Measurements from ENCODE around the gene TMEM131L. TPM values are rescaled to one million over a fixed set of nuclear protein-coding genes. Genes with fewer than 3 reads are reported as not detected.
"Not testable (repeated sequence)": the region's sequence is repeated elsewhere in the genome, so short reads cannot be mapped to it uniquely, and the experiment has no call there.

TMEM131L gene
- total RNA-seq, 1 donor from 2014 or later: 14.1 TPM

DNA sequence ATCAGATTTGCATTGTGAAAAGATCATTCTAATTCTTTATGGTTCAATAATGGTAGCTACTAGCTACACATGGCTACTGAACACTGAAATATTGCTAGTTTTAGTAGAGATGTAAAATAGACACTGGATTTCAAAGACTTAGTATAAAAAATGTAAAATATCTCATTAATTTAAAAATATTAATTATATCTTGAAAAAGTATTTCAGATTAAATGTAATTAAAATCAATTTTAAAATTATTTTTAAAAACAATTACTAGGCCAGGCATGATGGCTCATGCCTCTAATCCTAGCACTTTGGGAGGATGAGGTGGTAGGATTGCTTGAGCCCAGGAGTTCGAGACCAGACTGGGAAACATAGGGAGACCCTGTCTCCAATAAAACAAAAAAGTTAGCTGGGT is 197.5 kb downstream of the TMEM131L start:
- Histone ChIP-seq H3K27ac (no peak overlapping the region), H3K4me3 (no peak overlapping the region), H3K27me3 (no peaks in the 10 kb centered on the region), H3K36me3 (no peaks in the 10 kb centered on the region), H3K4me1 (peaks cover 20% of the 10 kb centered on the region), H3K9me3 (no peaks in the 10 kb centered on the region)
- ATAC-seq (no peak), DNase-seq (no peak)
- intact Hi-C loops (cut with DNase I): no loop called here
- TF ChIP-seq, protein P1, sequence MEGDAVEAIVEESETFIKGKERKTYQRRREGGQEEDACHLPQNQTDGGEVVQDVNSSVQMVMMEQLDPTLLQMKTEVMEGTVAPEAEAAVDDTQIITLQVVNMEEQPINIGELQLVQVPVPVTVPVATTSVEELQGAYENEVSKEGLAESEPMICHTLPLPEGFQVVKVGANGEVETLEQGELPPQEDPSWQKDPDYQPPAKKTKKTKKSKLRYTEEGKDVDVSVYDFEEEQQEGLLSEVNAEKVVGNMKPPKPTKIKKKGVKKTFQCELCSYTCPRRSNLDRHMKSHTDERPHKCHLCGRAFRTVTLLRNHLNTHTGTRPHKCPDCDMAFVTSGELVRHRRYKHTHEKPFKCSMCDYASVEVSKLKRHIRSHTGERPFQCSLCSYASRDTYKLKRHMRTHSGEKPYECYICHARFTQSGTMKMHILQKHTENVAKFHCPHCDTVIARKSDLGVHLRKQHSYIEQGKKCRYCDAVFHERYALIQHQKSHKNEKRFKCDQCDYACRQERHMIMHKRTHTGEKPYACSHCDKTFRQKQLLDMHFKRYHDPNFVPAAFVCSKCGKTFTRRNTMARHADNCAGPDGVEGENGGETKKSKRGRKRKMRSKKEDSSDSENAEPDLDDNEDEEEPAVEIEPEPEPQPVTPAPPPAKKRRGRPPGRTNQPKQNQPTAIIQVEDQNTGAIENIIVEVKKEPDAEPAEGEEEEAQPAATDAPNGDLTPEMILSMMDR (IDR thresholded peaks at IDR 0.05): no peak

DNA sequence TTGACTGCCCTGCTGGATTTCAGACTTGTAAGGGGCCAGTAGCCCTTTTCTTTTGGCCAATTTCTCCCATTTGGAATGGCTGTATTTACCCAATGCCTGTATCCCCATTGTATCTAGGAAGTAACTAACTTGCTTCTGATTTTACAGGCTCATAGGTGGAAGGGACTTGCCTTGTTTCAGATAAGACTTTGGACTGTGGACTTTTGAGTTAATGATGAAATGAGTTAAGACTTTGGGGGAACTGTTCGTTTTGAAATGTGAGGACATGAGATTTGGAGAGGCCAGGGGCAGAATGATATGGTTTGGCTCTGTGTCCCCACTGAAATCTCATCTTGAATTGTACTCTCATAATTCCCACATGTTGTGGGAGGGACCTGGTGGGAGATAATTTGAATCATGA is 200.3 kb downstream of the TMEM131L start:
- H3K4me3 ChIP-seq; H3K9me3 ChIP-seq; intact Hi-C loops (cut with DNase I); ATAC-seq; H3K27ac ChIP-seq; H3K4me1 ChIP-seq; DNase-seq; H3K36me3 ChIP-seq; H3K27me3 ChIP-seq: not testable (repeated sequence)

DNA sequence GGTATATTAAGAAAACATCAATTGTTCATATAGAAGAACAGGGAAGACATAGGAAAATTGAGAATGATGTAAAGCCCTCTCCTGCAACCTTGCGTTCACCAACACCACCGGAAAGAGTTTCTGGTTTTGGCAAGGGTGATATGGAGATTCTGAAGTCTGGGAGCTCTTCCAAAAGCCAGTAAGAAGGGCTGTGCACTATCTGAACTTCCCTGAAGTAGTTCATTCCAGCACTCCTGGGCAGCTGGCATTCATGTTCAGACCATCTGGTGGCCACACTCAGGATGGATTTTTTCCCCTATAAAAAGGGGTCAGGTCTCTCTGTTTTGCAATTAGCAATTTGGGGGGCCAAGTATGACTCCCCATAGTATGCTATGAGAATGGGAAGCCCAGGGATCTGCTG is 202.5 kb downstream of the TMEM131L start:
- no peak for DNase-seq
- Histone ChIP-seq H3K36me3 (no peaks in the 10 kb centered on the region), H3K9me3 (no peaks in the 10 kb centered on the region), H3K4me3 (no peak overlapping the region), H3K27me3 (no peaks in the 10 kb centered on the region), H3K4me1 (no peaks in the 10 kb centered on the region), H3K27ac (no peak overlapping the region)
- intact Hi-C loops (cut with DNase I): no loop called here
- TF ChIP-seq, protein P1 (IDR thresholded peaks at IDR 0.05): no peak
- no peak for ATAC-seq

DNA sequence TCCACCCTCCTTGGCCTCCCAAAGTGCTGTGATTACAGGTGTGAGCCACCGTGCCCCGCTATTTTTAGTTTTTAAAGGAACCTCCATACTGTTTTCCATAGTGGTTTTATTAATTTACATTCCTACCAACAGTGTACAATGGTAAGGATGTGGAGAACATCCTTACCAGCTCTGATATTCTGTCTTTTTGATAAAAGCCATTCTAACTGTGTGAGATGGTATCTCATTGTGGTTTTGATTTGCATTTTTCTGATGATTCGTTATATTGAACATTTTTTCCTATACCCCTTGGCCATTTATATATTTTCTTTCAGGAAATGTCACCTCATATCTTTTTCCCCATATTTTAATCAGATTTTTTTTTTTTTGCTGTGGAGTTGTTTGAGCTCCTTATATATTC is 203.7 kb downstream of the TMEM131L start:
- intact Hi-C loops (cut with DNase I): no loop called here
- ATAC-seq (no peak), DNase-seq (no peak)
- Histone ChIP-seq H3K27ac (no peak overlapping the region), H3K36me3 (no peaks in the 10 kb centered on the region), H3K4me1 (no peaks in the 10 kb centered on the region), H3K9me3 (no peaks in the 10 kb centered on the region), H3K27me3 (no peaks in the 10 kb centered on the region), H3K4me3 (no peak overlapping the region)
- TF ChIP-seq, protein P1 (IDR thresholded peaks at IDR 0.05): no peak

DNA sequence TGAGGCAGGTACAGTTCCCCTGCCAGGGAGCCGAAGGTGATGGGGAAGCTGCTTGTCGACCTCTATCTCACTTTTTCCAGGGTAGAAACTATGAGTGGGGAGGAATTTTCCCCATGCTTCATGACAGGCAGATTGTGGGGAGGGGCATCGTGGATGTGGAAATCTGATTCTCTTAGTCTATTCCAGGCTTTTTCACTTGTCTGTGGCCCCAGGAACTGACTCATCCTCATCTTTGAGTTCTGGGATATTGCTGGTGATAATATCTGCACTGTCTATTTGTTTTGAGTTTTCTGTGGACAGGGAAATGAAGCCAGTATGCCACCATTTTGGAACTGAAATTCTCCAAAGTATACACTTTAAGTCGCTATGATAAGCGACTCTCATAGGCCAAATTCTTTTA is 210.3 kb downstream of the TMEM131L start:
- H3K27me3 ChIP-seq: no peaks in the 10 kb centered on the region
- DNase-seq (no peak), ATAC-seq (no peak)
- no peaks in the 10 kb centered on the region for H3K36me3 ChIP-seq
- H3K4me3 ChIP-seq: no peak overlapping the region
- peaks cover 5% of the 10 kb centered on the region for H3K9me3 ChIP-seq
- no peaks in the 10 kb centered on the region for H3K4me1 ChIP-seq
- intact Hi-C loops (cut with DNase I): no loop called here
- H3K27ac ChIP-seq: no peak overlapping the region
- TF ChIP-seq, protein P1 (IDR thresholded peaks at IDR 0.05): no peak

DNA sequence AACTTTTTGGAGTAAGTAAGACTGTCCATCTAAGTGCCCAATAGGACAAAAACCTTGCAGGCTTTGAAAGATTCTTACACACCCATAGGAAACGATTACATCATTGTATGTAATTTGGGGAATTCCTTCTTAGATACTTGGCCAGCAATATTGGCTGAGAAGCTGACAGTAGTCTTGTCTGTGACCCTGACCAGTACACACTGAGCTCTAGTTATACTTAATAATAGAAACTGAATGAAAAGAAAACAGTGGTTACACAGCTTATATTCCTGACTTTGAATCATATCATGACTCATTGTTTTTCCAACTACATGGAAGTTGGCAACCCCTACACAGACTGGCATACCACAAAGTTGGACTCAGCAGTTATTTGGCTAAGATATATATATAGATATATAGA is 210.8 kb downstream of the TMEM131L start:
- Histone ChIP-seq H3K4me3 (no peak overlapping the region), H3K36me3 (no peaks in the 10 kb centered on the region), H3K9me3 (peaks cover 5% of the 10 kb centered on the region), H3K27me3 (no peaks in the 10 kb centered on the region), H3K27ac (no peak overlapping the region), H3K4me1 (no peaks in the 10 kb centered on the region)
- DNase-seq (no peak), ATAC-seq (no peak)
- intact Hi-C loops (cut with DNase I): no loop called here
- TF ChIP-seq, protein P1 (IDR thresholded peaks at IDR 0.05): no peak
